ENCODE results near the gene TSPAN9. TPM values are rescaled to one million over a fixed set of nuclear protein-coding genes. Genes with fewer than 3 reads are reported as not detected.

Gene TSPAN9
- total RNA-seq, 3 donors from 2014 or later: 4.7 to 28.4 (median 8.5) TPM

DNA sequence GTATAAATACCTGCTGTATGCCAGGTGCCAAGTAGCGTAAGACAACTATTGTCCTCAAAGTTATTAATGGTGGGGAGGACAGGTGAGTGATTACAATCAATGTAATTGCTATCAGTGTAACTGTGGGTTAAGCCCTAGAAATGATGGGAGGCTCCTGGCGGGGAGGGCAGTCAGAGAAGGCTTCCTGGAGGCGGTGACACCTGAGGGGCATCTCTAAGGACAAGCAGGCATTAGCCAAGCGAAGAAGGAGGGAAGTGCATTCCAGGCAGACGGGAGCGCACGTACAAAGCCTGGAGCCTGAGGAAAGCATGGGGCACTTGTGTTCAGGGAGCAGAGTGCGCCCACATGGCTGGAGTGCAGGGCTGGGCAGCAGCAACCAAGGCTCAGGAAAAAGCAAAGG lies 230.9 kb downstream of the TSPAN9 start:
- TF ChIP-seq, protein P1, sequence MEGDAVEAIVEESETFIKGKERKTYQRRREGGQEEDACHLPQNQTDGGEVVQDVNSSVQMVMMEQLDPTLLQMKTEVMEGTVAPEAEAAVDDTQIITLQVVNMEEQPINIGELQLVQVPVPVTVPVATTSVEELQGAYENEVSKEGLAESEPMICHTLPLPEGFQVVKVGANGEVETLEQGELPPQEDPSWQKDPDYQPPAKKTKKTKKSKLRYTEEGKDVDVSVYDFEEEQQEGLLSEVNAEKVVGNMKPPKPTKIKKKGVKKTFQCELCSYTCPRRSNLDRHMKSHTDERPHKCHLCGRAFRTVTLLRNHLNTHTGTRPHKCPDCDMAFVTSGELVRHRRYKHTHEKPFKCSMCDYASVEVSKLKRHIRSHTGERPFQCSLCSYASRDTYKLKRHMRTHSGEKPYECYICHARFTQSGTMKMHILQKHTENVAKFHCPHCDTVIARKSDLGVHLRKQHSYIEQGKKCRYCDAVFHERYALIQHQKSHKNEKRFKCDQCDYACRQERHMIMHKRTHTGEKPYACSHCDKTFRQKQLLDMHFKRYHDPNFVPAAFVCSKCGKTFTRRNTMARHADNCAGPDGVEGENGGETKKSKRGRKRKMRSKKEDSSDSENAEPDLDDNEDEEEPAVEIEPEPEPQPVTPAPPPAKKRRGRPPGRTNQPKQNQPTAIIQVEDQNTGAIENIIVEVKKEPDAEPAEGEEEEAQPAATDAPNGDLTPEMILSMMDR (IDR thresholded peaks at IDR 0.05): no peak
- intact Hi-C loops (cut with DNase I, micrococcal nuclease): loop anchor here in 1 of 2 donors (10.0 kb wide), 2 partner anchors 467 to 497 kb away; no protein-coding TSS in a partner anchor
- ATAC-seq (no peak), DNase-seq (no peak)
- no peaks in the 10 kb centered on the region for H3K36me3 ChIP-seq (ENCODE audit: low read depth)
- no peaks in the 10 kb centered on the region for H3K4me1 ChIP-seq (ENCODE audit: low read depth)
- no peaks in the 10 kb centered on the region for H3K9me3 ChIP-seq
- H3K4me3 ChIP-seq: no peak overlapping the region

DNA sequence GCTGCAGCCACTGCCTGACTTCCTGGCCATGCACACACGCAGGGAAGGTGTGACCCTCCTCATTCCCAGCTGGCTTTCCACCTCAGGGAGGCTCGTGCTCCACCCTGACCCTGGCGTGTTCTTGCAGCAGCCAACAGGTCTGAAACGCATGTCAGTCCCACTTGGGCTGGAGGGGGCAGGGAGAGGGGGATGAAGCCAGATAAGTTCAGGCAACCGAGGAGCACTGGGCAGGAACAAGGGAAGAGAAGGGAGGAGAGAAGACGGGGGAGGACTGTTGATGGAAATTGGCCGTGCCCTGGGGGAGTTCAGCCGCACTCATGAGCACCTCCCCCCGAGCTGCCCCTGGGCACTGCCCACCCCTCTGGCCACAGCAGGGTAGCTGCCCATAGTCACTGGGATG lies 231.4 kb downstream of the TSPAN9 start:
- intact Hi-C loops (cut with DNase I, micrococcal nuclease): loop anchor here in 1 of 2 donors (10.0 kb wide), 2 partner anchors 466 to 496 kb away; no protein-coding TSS in a partner anchor

DNA sequence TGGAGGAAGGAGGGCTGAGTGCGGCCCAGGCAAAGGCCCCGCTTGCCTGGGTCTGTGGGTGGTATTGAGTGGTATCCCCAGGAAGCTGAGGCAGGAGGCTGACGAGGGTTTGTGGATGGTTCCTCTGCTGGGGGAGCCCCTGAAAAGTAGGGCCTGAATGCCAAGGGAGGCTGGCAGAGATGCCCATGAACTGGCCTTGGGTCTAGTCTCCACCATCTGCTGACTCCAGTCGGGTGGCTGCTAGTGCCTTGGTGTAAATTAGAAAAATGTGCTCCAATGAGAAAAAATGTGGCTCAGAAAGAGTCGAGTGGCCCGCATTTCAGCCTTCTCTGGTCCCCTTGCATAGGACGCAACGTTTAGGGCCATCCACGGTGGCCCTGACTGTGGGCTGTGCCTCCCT lies 232.6 kb downstream of the TSPAN9 start:
- TF ChIP-seq, protein P1 (IDR thresholded peaks at IDR 0.05): no peak
- H3K36me3 ChIP-seq (ENCODE audit: low read depth): no peaks in the 10 kb centered on the region
- no peak overlapping the region for H3K4me3 ChIP-seq
- no peaks in the 10 kb centered on the region for H3K4me1 ChIP-seq (ENCODE audit: low read depth)
- intact Hi-C loops (cut with DNase I, micrococcal nuclease): loop anchor here in 1 of 2 donors (10.0 kb wide), 2 partner anchors 465 to 495 kb away; no protein-coding TSS in a partner anchor
- no peak for ATAC-seq
- no peaks in the 10 kb centered on the region for H3K9me3 ChIP-seq
- no peak for DNase-seq

More for the DNA sequence above, 231.4 kb downstream of the TSPAN9 start:
- Histone ChIP-seq H3K4me3 (no peak overlapping the region), H3K9me3 (no peaks in the 10 kb centered on the region), H3K36me3 (ENCODE audit: low read depth) (no peaks in the 10 kb centered on the region), H3K4me1 (ENCODE audit: low read depth) (no peaks in the 10 kb centered on the region)
- DNase-seq (no peak), ATAC-seq (no peak)
- TF ChIP-seq, protein P1 (IDR thresholded peaks at IDR 0.05): no peak

DNA sequence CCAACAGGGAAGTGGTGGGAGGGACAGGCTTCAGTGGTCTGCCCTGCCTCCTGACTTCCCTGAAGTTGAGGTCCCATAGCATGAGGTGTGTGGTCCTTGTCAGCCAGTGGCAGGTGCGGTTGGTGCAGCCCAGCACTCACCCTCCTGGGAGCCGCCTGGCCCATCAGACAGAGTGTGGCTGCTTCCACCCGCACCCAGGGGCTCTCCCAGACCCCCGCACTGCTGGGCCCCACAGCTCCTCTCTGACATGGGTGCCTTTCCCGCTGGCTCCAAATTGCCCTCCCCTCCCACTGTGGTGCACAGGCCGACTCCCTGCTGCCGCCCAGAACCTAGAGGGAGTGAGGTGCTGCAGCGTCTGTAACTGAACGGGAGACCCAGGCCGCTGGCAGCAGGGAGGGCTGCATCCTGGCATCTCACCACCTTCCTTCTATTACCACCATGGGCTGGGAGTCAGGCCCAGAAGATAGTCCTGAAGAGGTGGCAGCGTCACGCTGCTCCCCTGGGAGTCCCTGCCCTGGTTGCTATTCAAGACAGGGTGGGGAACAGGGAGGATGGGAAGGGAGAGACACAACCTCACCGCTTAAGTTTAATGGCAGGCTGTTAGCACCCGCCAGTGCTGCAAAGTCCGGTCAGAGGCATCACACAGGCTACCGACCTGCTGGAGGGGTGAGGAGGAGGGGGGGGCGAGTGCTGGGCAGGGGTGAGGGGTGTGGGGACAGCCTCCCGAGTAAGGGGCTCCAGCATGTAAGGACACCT lies 233.3 kb downstream of the TSPAN9 start:
- intact Hi-C loops (cut with DNase I, micrococcal nuclease): no loop called here
- ATAC-seq: peak; percentile 32
- TF ChIP-seq, protein P1 (IDR thresholded peaks at IDR 0.05): no peak

DNA sequence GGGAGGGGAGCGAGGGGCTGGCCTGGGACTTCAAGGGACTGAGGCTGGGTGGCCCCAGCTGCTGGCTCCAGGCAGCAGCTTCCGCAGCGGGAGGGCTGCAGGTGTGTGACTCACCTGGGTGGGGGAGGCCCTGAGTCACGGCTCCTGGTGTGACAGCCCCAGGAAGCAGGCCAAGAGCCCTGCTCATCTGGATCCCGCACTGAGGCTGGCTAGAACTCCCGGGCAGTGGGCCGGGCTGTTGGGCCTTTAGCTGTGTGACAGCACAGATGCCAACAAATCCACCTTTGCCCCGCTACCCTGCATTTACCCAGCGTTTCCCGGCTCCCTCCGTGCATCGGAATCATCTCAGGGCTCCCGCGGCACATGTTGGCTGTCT lies 233.8 kb downstream of the TSPAN9 start:
- no peaks in the 10 kb centered on the region for H3K9me3 ChIP-seq
- ATAC-seq (peak; percentile 89), DNase-seq (peak; percentile 11 to 70 (median 52))
- TF ChIP-seq, protein P1 (IDR thresholded peaks at IDR 0.05): no peak
- H3K36me3 ChIP-seq (ENCODE audit: low read depth): no peaks in the 10 kb centered on the region
- H3K4me1 ChIP-seq (ENCODE audit: low read depth): no peaks in the 10 kb centered on the region
- no peak overlapping the region for H3K4me3 ChIP-seq
- intact Hi-C loops (cut with DNase I, micrococcal nuclease): no loop called here

More for the DNA sequence above, 233.3 kb downstream of the TSPAN9 start:
- H3K36me3 ChIP-seq (ENCODE audit: low read depth): no peaks in the 10 kb centered on the region
- no peaks in the 10 kb centered on the region for H3K4me1 ChIP-seq (ENCODE audit: low read depth)
- DNase-seq: no peak
- no peaks in the 10 kb centered on the region for H3K9me3 ChIP-seq
- H3K4me3 ChIP-seq: no peak overlapping the region

Data from mucosa of descending colon (tissue), 3 donors.